Measurements from ENCODE around the gene MSX1. TPM values are rescaled to one million over a fixed set of nuclear protein-coding genes. Genes with fewer than 3 reads are reported as not detected.
A peak's percentile ranks its signal among the peaks of the same experiment; 100 is the strongest.

MSX1 gene
- total and polyA plus RNA-seq, 2 experiments from 2014 or later = 0.61 TPM; not detected in 1

DNA sequence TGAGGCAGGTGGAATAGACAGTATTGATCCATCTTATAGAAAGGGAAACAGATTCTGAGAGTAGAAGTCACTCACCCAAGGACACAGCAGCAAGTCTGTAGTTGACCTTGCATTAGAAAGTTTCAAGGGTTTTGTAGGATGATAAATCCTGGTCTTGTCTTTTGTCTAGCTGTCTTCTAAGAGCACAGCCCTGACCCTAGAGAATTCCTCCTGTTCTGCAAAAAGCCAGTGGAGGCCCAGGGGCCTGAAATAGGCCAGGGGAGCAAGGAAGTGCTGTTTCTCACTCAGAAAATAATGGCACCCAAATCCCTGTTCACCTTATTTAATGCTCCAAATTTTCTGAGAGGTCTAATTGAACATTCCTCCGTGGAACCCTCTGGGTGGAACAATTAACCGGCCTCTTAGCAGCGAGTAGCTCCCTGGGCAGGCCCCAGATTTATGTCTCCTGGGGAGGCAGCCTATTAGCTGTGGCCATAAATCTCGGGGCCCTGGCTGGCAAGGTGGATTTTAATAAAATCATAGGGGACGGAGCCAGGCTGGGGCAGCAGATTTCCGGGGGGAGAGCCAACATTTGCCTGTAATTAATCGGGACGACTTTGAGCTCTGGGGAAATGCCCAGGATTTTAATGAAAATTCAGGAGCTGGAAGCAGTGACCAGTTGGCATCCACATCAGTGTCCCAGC lies 49.2 kb upstream of the MSX1 start:
- Histone ChIP-seq H3F3A (replicated peaks; ENCODE audit: low read depth) (no peaks in the 10 kb centered on the region), H3K9me2 (ENCODE audit: insufficient read depth) (peaks cover 5% of the 10 kb centered on the region), H3K27me3 (ENCODE audit: insufficient read depth) (no peaks in the 10 kb centered on the region), H3K27ac (ENCODE audit: low read depth) (no peak overlapping the region), H2AFZ (no peak overlapping the region), H3K4me3 (no peak overlapping the region), H3K79me2 (replicated peaks; ENCODE audit: insufficient read depth) (no peaks in the 10 kb centered on the region), H3K4me2 (no peak overlapping the region), H4K20me1 (replicated peaks; ENCODE audit: insufficient read depth) (no peaks in the 10 kb centered on the region; the same call in 1 of the 2 replicates), H3K36me3 (ENCODE audit: insufficient read depth) (no peaks in the 10 kb centered on the region), H3K4me1 (ENCODE audit: insufficient read depth) (no peaks in the 10 kb centered on the region)
- no peak for DNase-seq (ENCODE audit: low spot score)
- H3K27me3 Mint-ChIP-seq (ENCODE audit: insufficient read depth, low read depth, poor library complexity) = peaks cover 5% of the 10 kb centered on the region
- no peaks in the 10 kb centered on the region for H3K36me3 Mint-ChIP-seq (ENCODE audit: low read depth)
- H3K27ac Mint-ChIP-seq = no peak overlapping the region
- peaks cover 5% of the 10 kb centered on the region for H3K4me1 Mint-ChIP-seq
- no peak for ATAC-seq
- H3K9me3 Mint-ChIP-seq = no peaks in the 10 kb centered on the region; the same call in 2 of the 3 replicates
- TF ChIP-seq, protein P1, sequence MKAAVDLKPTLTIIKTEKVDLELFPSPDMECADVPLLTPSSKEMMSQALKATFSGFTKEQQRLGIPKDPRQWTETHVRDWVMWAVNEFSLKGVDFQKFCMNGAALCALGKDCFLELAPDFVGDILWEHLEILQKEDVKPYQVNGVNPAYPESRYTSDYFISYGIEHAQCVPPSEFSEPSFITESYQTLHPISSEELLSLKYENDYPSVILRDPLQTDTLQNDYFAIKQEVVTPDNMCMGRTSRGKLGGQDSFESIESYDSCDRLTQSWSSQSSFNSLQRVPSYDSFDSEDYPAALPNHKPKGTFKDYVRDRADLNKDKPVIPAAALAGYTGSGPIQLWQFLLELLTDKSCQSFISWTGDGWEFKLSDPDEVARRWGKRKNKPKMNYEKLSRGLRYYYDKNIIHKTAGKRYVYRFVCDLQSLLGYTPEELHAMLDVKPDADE (IDR thresholded peaks at IDR 0.05) = no peak
- TF ChIP-seq, protein P2, sequence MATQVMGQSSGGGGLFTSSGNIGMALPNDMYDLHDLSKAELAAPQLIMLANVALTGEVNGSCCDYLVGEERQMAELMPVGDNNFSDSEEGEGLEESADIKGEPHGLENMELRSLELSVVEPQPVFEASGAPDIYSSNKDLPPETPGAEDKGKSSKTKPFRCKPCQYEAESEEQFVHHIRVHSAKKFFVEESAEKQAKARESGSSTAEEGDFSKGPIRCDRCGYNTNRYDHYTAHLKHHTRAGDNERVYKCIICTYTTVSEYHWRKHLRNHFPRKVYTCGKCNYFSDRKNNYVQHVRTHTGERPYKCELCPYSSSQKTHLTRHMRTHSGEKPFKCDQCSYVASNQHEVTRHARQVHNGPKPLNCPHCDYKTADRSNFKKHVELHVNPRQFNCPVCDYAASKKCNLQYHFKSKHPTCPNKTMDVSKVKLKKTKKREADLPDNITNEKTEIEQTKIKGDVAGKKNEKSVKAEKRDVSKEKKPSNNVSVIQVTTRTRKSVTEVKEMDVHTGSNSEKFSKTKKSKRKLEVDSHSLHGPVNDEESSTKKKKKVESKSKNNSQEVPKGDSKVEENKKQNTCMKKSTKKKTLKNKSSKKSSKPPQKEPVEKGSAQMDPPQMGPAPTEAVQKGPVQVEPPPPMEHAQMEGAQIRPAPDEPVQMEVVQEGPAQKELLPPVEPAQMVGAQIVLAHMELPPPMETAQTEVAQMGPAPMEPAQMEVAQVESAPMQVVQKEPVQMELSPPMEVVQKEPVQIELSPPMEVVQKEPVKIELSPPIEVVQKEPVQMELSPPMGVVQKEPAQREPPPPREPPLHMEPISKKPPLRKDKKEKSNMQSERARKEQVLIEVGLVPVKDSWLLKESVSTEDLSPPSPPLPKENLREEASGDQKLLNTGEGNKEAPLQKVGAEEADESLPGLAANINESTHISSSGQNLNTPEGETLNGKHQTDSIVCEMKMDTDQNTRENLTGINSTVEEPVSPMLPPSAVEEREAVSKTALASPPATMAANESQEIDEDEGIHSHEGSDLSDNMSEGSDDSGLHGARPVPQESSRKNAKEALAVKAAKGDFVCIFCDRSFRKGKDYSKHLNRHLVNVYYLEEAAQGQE (IDR thresholded peaks at IDR 0.05; ENCODE audit: unreplicated experiment) = no peak
- H3K4me3 Mint-ChIP-seq = no peak overlapping the region

DNA sequence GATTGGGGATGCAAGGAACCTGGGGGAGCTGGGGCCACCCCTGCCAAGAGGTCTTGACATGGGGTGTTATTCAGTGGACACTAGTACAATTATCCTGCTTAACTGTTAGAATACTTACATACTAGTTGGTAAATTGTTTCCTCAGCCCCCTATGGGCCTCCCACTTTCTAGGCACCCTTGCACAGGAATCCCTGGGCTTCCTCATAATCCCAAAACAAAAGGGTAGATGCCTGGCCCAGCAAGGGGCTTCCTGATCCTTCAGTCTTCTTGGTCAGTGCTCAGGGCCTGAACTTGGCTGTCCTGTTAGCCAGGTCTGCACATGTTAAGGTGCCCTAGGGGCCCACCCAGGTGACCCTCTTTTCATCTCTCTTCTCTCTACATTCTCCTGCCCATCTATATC lies 48.7 kb upstream of the MSX1 start:
- Histone ChIP-seq H3K79me2 (replicated peaks; ENCODE audit: insufficient read depth) (no peaks in the 10 kb centered on the region), H3K4me2 (no peak overlapping the region), H3K4me1 (ENCODE audit: insufficient read depth) (no peaks in the 10 kb centered on the region), H3F3A (replicated peaks; ENCODE audit: low read depth) (no peaks in the 10 kb centered on the region), H4K20me1 (replicated peaks; ENCODE audit: insufficient read depth) (no peaks in the 10 kb centered on the region; the same call in 1 of the 2 replicates), H3K36me3 (ENCODE audit: insufficient read depth) (no peaks in the 10 kb centered on the region), H3K4me3 (no peak overlapping the region), H3K27me3 (ENCODE audit: insufficient read depth) (no peaks in the 10 kb centered on the region), H3K27ac (ENCODE audit: low read depth) (no peak overlapping the region), H3K9me2 (ENCODE audit: insufficient read depth) (peaks cover 5% of the 10 kb centered on the region), H2AFZ (no peak overlapping the region)
- Mint-ChIP-seq H3K27me3 (ENCODE audit: insufficient read depth, low read depth, poor library complexity) (peaks cover 4% of the 10 kb centered on the region), H3K4me1 (peaks cover 5% of the 10 kb centered on the region), H3K9me3 (no peaks in the 10 kb centered on the region; the same call in 2 of the 3 replicates), H3K4me3 (no peak overlapping the region), H3K27ac (no peak overlapping the region), H3K36me3 (ENCODE audit: low read depth) (no peaks in the 10 kb centered on the region)
- TF ChIP-seq, protein P2 (IDR thresholded peaks at IDR 0.05; ENCODE audit: unreplicated experiment) = no peak
- TF ChIP-seq ZNF331 (CRISPR knock-in tag; IDR thresholded peaks at IDR 0.05; ENCODE audit: low read depth) (no peak), CREB1 (CRISPR knock-in tag; IDR thresholded peaks at IDR 0.05; ENCODE audit: low read depth) (no peak), STAT1 (IDR thresholded peaks at IDR 0.05; ENCODE audit: unreplicated experiment) (no peak), ZNF114 (CRISPR knock-in tag; IDR thresholded peaks at IDR 0.05) (no peak)
- TF ChIP-seq, protein P3, sequence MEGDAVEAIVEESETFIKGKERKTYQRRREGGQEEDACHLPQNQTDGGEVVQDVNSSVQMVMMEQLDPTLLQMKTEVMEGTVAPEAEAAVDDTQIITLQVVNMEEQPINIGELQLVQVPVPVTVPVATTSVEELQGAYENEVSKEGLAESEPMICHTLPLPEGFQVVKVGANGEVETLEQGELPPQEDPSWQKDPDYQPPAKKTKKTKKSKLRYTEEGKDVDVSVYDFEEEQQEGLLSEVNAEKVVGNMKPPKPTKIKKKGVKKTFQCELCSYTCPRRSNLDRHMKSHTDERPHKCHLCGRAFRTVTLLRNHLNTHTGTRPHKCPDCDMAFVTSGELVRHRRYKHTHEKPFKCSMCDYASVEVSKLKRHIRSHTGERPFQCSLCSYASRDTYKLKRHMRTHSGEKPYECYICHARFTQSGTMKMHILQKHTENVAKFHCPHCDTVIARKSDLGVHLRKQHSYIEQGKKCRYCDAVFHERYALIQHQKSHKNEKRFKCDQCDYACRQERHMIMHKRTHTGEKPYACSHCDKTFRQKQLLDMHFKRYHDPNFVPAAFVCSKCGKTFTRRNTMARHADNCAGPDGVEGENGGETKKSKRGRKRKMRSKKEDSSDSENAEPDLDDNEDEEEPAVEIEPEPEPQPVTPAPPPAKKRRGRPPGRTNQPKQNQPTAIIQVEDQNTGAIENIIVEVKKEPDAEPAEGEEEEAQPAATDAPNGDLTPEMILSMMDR (conservative IDR thresholded peaks at IDR 0.05; ENCODE audit: low read depth in 2 of 2) = no peak
- TF ChIP-seq, protein P1 (IDR thresholded peaks at IDR 0.05) = no peak
- ATAC-seq (peak; percentile 29; the same call in 1 of the 3 replicates), DNase-seq (ENCODE audit: low spot score) (no peak)

All from GM23338 (cell line).